Activated naive CD4-positive, alpha-beta T cell treated with anti-CD3 and anti-CD28 coated beads, Interleukin-2, amount 50 U/mL, for 24 hours (primary cell): ENCODE results near the gene CLEC10A.
"Not testable (repeated sequence)": the region's sequence is repeated elsewhere in the genome, so short reads cannot be mapped to it uniquely, and the experiment has no call there.

ENCODE experiments used
- H3K27ac Mint-ChIP-seq: one replicate; pipeline ENCODE4 v1.8.0; 2021; ENCODE audit warnings: mild to moderate bottlenecking, mixed read lengths
- H3K27me3 Mint-ChIP-seq: one replicate; pipeline ENCODE4 v1.8.0; 2021; ENCODE audit warnings: mixed read lengths
- H3K36me3 Mint-ChIP-seq: one replicate; pipeline ENCODE4 v1.8.0; 2021; ENCODE audit warnings: mixed read lengths
- H3K4me1 Mint-ChIP-seq: one replicate; pipeline ENCODE4 v1.8.0; 2021; ENCODE audit warnings: mixed read lengths
- H3K4me3 Mint-ChIP-seq: one replicate; pipeline ENCODE4 v1.8.0; 2021; ENCODE audit warnings: mild to moderate bottlenecking, mixed read lengths
- H3K9me3 Mint-ChIP-seq: one replicate; pipeline ENCODE4 v1.8.0; 2021; ENCODE audit warnings: mixed read lengths

The CLEC10A gene

DNA sequence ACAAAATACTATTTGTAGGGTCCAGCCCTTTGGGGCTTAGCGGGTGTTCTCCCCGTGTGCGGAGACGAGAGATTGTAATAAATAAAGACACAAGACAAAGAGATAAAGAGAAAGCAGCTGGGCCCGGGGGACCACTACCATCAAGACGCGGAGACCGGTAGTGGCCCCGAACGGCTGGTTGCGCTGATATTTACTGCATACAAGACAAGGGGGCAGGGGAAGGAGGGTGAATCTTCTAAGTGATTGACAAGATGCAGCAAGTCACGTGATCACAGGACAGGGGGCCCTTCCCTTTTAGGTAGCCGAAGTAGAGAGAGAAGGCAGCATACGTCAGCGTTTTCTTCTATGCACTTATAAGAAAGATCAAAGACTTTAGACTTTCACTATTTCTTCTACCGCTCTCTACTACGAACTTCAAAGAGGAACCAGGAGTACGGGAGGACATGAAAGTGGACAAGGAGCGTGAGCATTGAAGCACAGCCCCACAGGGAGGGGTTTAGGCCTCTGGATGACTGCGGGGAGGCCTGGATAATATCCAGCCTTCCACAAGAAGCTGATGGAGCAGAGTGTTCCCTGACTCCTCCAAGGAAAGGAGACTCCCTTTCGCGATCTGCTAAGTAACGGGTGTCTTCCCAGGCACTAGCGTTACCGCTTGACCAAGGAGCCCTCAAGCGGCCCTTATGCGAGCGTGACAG is 11.4 kb upstream of the CLEC10A start:
- H3K27ac Mint-ChIP-seq, H3K4me3 Mint-ChIP-seq, H3K27me3 Mint-ChIP-seq, H3K4me1 Mint-ChIP-seq, H3K9me3 Mint-ChIP-seq, H3K36me3 Mint-ChIP-seq: not testable (repeated sequence)

DNA sequence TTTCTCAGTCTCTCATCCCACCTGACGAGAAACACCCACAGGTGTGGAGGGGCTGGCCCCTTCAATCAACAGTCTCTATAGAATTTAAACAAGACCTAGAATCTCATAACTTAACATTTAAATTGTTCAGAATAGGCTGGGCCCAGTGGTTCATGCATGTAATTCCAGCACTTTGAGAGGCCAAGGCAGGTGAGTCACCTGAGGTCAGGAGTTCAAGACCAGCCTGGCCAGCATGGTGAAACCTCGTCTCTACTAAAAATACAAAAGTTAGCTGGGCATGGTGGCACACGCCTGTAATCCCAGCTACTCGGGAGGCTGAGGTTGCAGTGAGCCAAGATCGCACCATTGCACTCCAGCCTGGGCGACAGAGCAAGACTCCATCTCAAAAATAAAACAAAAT is 9.5 kb upstream of the CLEC10A start:
- not testable (repeated sequence) for H3K27ac Mint-ChIP-seq, H3K4me1 Mint-ChIP-seq, H3K36me3 Mint-ChIP-seq, H3K9me3 Mint-ChIP-seq, H3K4me3 Mint-ChIP-seq, H3K27me3 Mint-ChIP-seq

DNA sequence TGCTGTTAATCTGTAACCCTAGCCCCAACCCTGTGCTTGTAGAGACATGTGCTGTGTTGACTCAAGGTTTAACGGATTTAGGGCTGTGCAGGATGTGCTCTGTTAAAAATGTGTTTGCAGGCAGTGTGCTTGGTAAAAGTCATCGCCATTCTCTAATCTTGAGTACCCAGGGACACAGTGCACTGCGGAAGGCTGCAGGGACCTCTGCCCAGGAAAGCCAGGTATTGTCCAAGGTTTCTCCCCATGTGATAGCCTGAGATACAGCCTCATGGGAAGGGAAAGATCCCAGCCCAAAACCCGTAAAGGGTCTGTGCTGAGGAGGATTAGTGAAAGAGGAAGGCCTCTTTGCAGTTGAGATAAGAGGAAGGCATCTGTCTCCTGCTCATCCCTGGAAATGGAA is 8.4 kb upstream of the CLEC10A start:
- not testable (repeated sequence) for H3K4me3 Mint-ChIP-seq, H3K27ac Mint-ChIP-seq, H3K27me3 Mint-ChIP-seq, H3K36me3 Mint-ChIP-seq, H3K9me3 Mint-ChIP-seq, H3K4me1 Mint-ChIP-seq

DNA sequence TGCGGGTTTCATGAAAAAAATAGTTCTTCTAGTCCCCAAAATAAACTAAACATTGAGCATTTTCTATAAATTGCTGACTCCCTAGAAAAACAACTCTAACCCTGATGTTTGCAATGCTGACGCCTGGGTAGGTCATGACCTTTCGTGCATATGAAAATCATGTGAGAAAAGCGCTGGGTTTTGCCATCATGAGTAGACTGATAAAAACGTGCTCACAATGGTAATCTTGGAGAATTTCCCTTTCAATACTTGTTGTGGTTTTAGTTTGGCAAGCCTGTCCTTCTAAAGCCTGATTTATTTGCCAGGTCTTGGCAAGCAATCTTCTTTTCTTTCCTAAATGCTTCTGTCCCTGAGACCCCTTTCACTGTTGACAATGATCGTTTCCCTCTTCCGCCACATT is 4.0 kb upstream of the CLEC10A start:
- peaks cover 29% of the 10 kb centered on the region for H3K4me1 Mint-ChIP-seq
- peaks cover 4% of the 10 kb centered on the region for H3K27me3 Mint-ChIP-seq
- no peaks in the 10 kb centered on the region for H3K36me3 Mint-ChIP-seq
- H3K9me3 Mint-ChIP-seq, result no peaks in the 10 kb centered on the region
- no peak overlapping the region for H3K4me3 Mint-ChIP-seq
- no peak overlapping the region for H3K27ac Mint-ChIP-seq

DNA sequence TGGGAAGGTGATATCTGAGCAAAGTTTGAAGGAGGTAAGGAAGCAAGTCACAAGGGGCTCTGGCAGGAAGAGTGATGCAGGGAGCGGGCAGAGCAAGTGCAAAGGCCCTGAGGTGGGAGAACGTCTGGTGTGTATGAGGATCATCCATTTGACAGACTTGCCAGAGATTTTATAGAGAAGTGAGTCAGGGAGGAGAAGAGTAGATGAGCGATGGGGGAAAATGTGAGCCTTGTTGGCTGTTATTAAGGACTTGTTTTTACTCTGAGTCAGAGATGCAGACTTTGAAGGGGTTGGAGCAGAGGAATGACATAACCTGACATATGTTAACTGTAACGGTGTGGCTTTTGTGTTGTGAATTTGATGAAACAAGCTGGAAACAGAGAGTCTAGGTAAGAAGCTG is 3.5 kb upstream of the CLEC10A start:
- Mint-ChIP-seq H3K27ac (no peak overlapping the region), H3K4me1 (peaks cover 29% of the 10 kb centered on the region), H3K9me3 (no peaks in the 10 kb centered on the region), H3K4me3 (no peak overlapping the region), H3K36me3 (no peaks in the 10 kb centered on the region), H3K27me3 (peaks cover 4% of the 10 kb centered on the region)

DNA sequence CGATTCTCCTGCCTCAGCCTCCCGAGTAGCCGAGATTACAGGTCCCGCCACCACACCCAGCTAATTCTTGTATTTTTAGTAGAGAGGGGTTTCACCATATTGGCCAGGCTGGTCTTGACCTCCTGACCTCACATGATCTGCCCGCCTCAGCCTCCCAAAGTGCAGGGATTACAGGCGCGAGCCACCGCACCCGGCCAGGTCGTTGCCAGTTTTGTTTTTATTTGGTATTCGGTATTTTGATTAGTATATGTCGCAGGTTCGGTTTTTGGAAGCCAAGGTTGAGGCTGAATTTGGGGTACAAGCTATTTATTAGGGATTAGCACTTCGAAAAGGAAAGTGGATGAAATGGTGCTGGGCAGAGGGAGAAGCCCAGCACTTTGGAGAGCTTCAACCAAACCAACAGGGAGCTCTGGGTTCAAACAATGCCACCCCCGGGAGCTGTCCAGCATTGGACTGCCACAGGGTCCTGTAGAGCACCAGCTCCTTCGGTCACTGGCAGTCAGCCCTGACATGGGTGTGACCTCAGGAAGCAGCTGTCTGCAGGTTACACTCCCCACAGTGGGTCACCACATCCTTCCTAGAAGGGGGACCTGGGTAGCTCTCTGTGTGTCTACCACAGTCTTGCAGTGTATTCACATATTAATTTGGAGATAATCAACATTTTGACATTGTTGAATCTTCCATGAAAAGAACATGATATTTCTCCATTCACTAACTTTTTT is 1.5 kb upstream of the CLEC10A start:
- Mint-ChIP-seq H3K9me3 (no peaks in the 10 kb centered on the region), H3K36me3 (no peaks in the 10 kb centered on the region), H3K4me1 (peaks cover 29% of the 10 kb centered on the region), H3K27ac (no peak overlapping the region), H3K4me3 (no peak overlapping the region), H3K27me3 (peaks cover 4% of the 10 kb centered on the region)

DNA sequence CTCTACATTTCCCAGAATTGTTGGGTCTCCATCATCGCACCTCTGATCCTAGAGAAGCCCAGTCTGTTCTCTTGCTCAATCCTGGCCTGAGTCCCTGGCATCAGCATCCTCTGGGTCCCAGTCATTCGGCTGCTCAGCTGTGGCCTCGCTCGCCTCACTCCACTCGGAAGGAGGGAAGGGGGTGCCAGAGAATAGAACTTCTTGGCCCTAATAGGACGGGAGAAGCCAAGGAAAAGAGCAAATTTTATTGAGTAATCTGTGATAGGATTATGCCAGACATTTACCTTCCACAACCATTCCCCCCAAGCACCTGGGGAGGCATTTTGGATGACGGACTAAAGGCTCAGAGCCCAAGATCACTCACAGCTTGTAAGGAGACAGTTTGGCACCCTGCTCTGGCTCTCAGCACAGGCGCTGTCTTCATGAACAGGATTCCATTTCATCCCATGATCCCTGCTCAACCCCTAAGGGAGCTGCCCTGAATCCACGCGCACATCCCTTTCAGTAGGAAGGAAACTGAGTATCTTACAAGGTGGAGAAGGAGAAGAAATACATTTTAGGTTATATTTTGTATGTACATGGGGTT is 498 bp upstream of the CLEC10A start:
- no peaks in the 10 kb centered on the region for H3K9me3 Mint-ChIP-seq
- H3K4me3 Mint-ChIP-seq, result no peak overlapping the region
- H3K27me3 Mint-ChIP-seq, result no peaks in the 10 kb centered on the region
- no peak overlapping the region for H3K27ac Mint-ChIP-seq
- no peaks in the 10 kb centered on the region for H3K36me3 Mint-ChIP-seq
- peaks cover 29% of the 10 kb centered on the region for H3K4me1 Mint-ChIP-seq

DNA sequence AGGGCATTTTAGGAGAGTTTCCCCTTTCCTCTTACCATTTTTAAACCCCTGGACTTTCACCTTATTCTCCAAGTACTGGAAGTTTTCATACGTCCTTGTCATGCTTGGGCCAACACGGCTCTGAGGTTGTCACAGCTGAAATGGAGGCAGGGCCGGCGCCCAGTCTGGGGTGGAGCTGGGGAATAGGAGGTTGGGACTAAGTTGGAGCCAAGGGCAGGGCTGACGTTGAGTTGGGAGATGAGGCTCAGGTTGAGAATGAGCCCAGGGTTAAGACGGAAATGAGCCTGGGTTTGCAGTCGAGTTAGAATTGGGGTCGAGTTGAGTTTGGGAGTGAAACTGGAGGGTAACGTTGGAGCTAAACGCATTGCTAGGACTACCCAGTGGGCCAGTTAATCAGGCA is 1.3 kb downstream of the CLEC10A start:
- peaks cover 23% of the 10 kb centered on the region for H3K4me1 Mint-ChIP-seq
- no peaks in the 10 kb centered on the region for H3K9me3 Mint-ChIP-seq
- H3K4me3 Mint-ChIP-seq, result no peak overlapping the region
- H3K36me3 Mint-ChIP-seq, result no peaks in the 10 kb centered on the region
- H3K27ac Mint-ChIP-seq, result no peak overlapping the region
- no peaks in the 10 kb centered on the region for H3K27me3 Mint-ChIP-seq

DNA sequence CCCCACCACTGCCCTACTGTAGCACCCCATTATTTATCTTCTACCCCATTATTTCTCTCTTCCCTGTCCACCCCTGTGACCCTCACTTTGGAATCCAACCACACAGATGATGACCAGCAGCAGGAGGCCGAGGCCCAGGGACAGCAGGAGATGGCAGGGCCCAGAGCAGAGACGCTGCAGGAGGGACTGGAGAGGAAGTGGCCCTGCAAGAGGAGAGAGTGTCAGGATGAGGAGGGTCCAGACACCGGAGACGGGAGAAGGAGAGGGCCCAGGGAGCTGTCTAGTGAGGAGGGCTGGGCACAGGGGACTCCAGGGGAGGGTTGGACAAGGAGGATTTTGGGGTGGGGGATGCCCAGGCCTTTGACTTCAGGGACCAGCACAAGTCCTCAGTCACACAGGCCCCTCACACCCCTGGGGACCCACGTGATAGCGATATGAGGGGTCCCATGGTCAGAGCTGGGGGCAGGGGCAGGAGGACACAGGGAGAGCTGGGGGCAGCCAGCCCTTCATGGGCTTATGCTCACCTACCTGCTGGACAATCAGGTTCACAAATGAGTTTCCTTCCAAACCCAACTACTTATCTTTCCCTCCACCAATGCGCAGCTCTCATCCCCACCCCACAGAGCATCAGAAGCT is 2.0 kb downstream of the CLEC10A start:
- Mint-ChIP-seq H3K27me3 (no peaks in the 10 kb centered on the region), H3K27ac (no peak overlapping the region), H3K4me1 (peaks cover 18% of the 10 kb centered on the region), H3K4me3 (no peak overlapping the region), H3K9me3 (no peaks in the 10 kb centered on the region), H3K36me3 (no peaks in the 10 kb centered on the region)

DNA sequence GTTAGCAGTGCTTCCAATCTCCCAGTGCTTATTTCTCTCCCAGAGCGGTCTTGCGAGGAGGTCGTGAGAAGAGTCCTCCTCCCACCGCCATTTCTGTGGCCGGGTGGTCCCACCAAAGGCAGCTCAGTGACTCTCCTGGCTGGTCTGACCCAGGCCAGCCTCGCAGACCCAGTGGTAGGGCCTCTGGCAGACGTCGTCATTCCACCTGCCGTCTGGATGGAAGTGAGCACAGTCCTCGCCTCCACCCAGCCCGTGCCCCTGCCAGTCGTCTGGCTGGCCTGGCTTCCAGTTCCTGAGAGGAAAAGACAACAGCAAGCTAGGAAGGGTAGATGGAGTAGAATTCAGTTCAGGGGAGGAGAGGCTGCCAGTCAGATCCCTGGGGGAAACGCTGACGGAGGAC is 5.1 kb downstream of the CLEC10A start:
- Mint-ChIP-seq H3K36me3 (no peaks in the 10 kb centered on the region), H3K9me3 (no peaks in the 10 kb centered on the region), H3K27me3 (no peaks in the 10 kb centered on the region), H3K4me3 (no peak overlapping the region), H3K4me1 (no peaks in the 10 kb centered on the region), H3K27ac (no peak overlapping the region)

DNA sequence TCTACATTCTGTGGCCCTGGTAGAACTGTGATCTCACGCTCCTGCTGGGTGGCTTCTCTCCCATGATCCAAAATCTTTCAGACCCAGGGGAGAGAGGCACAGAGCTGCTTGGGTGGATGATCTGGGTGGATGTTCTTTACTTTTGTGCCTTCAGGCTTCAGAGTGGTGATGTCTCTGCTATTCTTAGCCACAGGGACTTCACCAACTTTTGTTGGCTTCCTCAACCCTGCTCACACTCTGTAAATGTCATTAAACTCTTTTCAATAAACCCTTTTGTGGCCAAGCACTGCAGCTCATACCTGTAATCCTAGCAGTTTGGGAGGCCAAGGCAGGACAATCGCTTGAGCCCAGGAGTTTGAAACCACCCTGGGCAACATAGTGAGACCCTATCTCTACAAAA is 7.6 kb downstream of the CLEC10A start:
- Mint-ChIP-seq H3K27me3 (no peaks in the 10 kb centered on the region), H3K36me3 (peaks cover 6% of the 10 kb centered on the region), H3K4me3 (no peak overlapping the region), H3K27ac (no peak overlapping the region), H3K4me1 (no peaks in the 10 kb centered on the region), H3K9me3 (peaks cover 10% of the 10 kb centered on the region)

DNA sequence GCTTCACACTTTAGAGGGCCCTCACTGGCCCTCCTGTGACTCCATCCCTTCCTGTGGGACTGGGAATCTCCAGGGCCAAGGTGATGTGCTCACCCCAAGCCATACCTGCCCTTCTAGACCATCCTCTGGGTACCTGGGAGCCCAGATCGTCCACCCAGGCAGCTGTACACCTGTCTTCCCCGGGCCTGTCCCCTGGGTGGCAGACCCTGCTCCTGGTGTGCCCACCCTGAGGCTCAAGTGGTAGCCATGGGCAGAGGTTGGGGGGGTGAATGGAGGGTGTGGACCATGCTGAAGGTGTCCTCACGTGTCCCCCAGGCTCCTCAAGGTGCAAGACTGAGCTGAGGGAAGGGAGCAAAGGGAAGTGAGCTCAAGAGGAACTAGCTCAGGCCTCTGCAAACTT is 9.3 kb downstream of the CLEC10A start:
- no peaks in the 10 kb centered on the region for H3K27me3 Mint-ChIP-seq
- H3K4me1 Mint-ChIP-seq, result no peaks in the 10 kb centered on the region
- H3K9me3 Mint-ChIP-seq, result peaks cover 10% of the 10 kb centered on the region
- no peak overlapping the region for H3K4me3 Mint-ChIP-seq
- peaks cover 6% of the 10 kb centered on the region for H3K36me3 Mint-ChIP-seq
- no peak overlapping the region for H3K27ac Mint-ChIP-seq

DNA sequence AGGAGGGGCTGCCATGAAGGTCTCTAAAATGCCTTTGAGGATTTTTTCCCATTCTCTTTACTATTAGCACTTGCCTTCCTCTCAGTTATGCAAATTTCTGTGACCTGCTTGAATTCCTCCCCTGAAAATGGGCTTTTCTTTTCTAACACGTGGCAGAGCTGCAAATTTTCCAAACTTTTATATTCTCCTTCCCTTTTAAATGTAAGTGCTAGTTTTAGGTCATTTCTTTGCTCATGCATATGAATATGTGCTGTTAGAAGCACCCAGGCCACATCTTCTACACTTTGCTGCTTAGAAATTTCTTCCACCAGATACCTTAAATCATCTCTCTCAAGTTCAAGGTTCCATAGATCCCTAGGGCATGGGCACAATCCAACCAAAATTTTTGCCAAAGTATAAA is 11.8 kb downstream of the CLEC10A start:
- Mint-ChIP-seq H3K27ac (no peak overlapping the region), H3K4me1 (no peaks in the 10 kb centered on the region), H3K36me3 (peaks cover 6% of the 10 kb centered on the region), H3K4me3 (no peak overlapping the region), H3K9me3 (peaks cover 10% of the 10 kb centered on the region), H3K27me3 (no peaks in the 10 kb centered on the region)

DNA sequence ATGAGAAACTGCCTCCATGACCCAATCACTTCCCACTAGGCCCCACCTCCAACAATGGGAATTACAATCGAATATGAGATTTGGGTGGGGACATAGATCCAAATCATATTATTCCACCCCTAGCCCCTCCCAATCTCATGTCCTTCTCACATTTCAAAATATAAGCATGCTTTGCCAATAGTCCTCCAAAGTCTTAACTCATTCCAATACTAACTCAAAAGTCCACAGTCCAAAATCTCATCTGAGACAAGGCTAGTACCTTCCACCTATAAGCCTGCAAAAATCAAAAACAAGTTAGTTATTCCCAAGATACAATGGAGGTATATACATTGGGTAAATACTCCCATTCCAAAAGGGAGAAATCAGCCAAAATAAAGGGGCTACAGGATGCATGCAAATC is 12.9 kb downstream of the CLEC10A start:
- Mint-ChIP-seq H3K27ac (no peak overlapping the region), H3K9me3 (peaks cover 10% of the 10 kb centered on the region), H3K36me3 (peaks cover 6% of the 10 kb centered on the region), H3K27me3 (no peaks in the 10 kb centered on the region), H3K4me1 (peaks cover 3% of the 10 kb centered on the region), H3K4me3 (no peak overlapping the region)

DNA sequence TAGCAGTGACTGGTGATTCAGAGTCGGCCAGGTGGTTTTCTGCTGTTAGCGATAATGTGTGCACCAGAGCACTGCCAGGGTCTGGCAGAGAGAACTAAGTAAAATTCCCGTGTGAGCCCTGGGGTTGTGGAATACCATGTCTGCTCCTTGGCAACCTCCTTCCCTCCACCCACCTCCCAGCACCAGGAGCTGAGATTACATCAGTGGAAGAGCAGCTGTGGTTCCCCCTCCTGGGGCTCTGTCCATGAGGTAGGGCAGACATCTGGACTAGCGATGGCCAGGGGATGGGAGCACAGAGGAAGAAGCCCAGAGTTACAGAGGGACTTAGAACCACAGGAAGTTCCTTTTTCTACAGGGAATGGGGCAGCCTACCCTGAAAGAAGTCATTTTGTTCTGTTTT is 15.8 kb downstream of the CLEC10A start:
- peaks cover 19% of the 10 kb centered on the region for H3K4me1 Mint-ChIP-seq
- H3K36me3 Mint-ChIP-seq, result peaks cover 6% of the 10 kb centered on the region
- H3K4me3 Mint-ChIP-seq, result no peak overlapping the region
- no peak overlapping the region for H3K27ac Mint-ChIP-seq
- H3K27me3 Mint-ChIP-seq, result no peaks in the 10 kb centered on the region
- H3K9me3 Mint-ChIP-seq, result peaks cover 10% of the 10 kb centered on the region

DNA sequence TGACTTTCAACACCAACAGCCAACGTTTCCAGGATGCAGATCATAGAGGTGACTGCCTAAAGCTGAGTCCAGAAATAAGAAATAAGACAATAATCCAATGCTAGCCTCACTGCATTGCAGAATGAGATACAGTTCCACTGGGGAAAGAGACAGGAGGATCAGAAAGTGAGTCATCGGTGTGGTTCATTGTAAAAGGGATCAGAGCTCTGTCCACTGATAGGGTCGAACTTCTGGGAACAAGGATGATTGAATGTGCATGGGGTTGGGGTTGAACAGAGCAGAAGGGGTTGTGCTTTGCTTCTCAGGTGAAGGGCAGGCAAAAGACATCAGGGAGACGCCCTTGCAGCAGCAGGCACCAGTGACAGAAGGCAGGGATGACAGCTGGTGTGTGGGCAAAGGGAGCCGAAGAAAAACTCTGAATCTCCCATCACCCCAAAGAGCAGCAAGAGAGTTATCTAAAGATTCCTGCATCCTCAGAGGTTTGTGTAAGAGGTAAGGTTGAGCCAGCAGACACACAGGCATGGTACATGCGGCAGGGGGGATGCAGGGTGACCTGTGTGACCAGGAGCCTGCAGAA is 16.4 kb downstream of the CLEC10A start:
- H3K36me3 Mint-ChIP-seq, result peaks cover 3% of the 10 kb centered on the region
- peaks cover 6% of the 10 kb centered on the region for H3K9me3 Mint-ChIP-seq
- H3K4me3 Mint-ChIP-seq, result no peak overlapping the region
- H3K4me1 Mint-ChIP-seq, result peaks cover 26% of the 10 kb centered on the region
- H3K27me3 Mint-ChIP-seq, result no peaks in the 10 kb centered on the region
- H3K27ac Mint-ChIP-seq, result no peak overlapping the region
